SK-N-SH treated with all-trans-retinoic acid at 6 μM for 48 hours (cell line): ENCODE results near the gene PRR36.

Source experiments
- ARNTL ChIP-seq: fragments of 450-650 bp; formaldehyde crosslinking; IDR thresholded peaks from 2 replicates; pipeline ENCODE4 v1.5.0; 2020; ENCODE audit warnings: low read depth, mild to moderate bottlenecking, moderate library complexity, borderline replicate concordance
- BACH2 ChIP-seq: fragments of 250-450 bp; sonication (Bioruptor Pico); IDR thresholded peaks from 2 replicates; pipeline ENCODE4 v1.9.0; 2021; ENCODE audit warnings: mild to moderate bottlenecking, borderline replicate concordance
- CSDC2 ChIP-seq: fragments of 250-450 bp; sonication (Bioruptor Pico); IDR thresholded peaks from 2 replicates; pipeline ENCODE4 v1.5.0; 2020; ENCODE audit warnings: mild to moderate bottlenecking, moderate library complexity
- ESRRG ChIP-seq: fragments of 250-450 bp; sonication (Bioruptor Pico); IDR thresholded peaks from 2 replicates; pipeline ENCODE4 v1.6.1; 2021; ENCODE audit warnings: mild to moderate bottlenecking
- GLIS3 ChIP-seq: fragments of 250-450 bp; sonication (Bioruptor Pico); IDR thresholded peaks from 2 replicates; pipeline ENCODE4 v1.5.0; 2020; ENCODE audit warnings: mild to moderate bottlenecking, moderate library complexity
- OSR1 ChIP-seq: fragments of 250-450 bp; sonication (Bioruptor Pico); IDR thresholded peaks from 2 replicates; pipeline ENCODE4 v1.8.0; 2022; ENCODE audit warnings: moderate library complexity, mild to moderate bottlenecking, inconsistent platforms
- PPARA ChIP-seq: fragments of 250-450 bp; sonication (Bioruptor Pico); IDR thresholded peaks from 2 replicates; pipeline ENCODE4 v1.5.0; 2020; ENCODE audit warnings: mild to moderate bottlenecking, borderline replicate concordance
- TOX ChIP-seq: fragments of 250-450 bp; sonication (Bioruptor Pico); IDR thresholded peaks from 2 replicates; pipeline ENCODE4 v1.8.0; 2021; ENCODE audit warnings: mild to moderate bottlenecking, moderate library complexity, borderline replicate concordance
- ZFP3 ChIP-seq: fragments of 250-450 bp; sonication (Bioruptor Pico); IDR thresholded peaks from 2 replicates; pipeline ENCODE4 v1.5.0; 2020; ENCODE audit warnings: mild to moderate bottlenecking, moderate library complexity
- ZNF70 ChIP-seq: fragments of 450-650 bp; formaldehyde crosslinking; IDR thresholded peaks from 2 replicates; pipeline ENCODE4 v1.5.0; 2020; ENCODE audit warnings: mild to moderate bottlenecking, moderate library complexity
- TF ChIP-seq, protein P1 (sequence below): fragments of 250-450 bp; sonication (Bioruptor Pico); IDR thresholded peaks from 2 replicates; pipeline ENCODE4 v1.8.0; 2020; ENCODE audit warnings: mild to moderate bottlenecking, moderate library complexity, borderline replicate concordance
- TF ChIP-seq, protein P2 (sequence below): fragments of 250-450 bp; sonication (Bioruptor Pico); IDR thresholded peaks from 2 replicates; pipeline ENCODE4 v1.5.0; 2020; ENCODE audit warnings: mild to moderate bottlenecking, moderate library complexity
- TF ChIP-seq, protein P3 (sequence below): fragments of 250-450 bp; sonication (Bioruptor Pico); IDR thresholded peaks from 2 replicates; pipeline ENCODE4 v1.5.1; 2021; ENCODE audit warnings: mild to moderate bottlenecking, moderate library complexity
- TF ChIP-seq, protein P4 (sequence below): fragments of 250-450 bp; sonication (Bioruptor Pico); IDR thresholded peaks from 2 replicates; pipeline ENCODE4 v1.5.1; 2020; ENCODE audit warnings: low read depth, mild to moderate bottlenecking, moderate library complexity

DNA sequence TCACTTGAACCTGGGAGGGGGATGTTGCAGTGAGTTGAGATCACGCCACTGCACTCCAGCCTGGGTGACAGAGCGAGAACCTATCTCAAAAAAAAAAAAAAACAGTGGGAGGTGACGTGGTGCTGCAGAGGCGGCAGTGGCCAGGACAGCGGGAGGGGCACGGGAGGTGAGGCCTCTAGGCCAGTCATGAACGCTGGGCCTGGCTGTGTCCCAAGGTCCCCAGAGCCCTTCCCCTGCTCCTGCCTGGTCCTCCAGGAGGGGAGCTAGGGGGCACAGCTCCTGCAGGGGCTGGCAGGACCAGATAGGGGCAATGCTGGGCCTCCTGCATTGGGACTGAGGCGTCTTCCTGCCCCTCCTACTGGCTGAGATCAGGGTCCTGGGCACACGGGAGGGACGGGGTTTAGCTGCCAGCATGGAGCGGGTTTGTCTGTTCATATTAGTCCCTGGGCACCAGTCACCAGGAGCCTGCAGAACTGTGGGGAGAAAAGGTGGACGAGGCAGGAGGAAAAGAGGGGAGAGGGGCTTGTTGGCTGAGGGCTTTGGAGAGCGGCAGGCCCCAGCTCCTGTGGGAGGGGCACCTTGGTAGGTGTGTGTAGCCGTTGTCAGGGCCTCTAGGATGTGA is 34.0 kb upstream of the PRR36 start:
- TF ChIP-seq, protein P1, sequence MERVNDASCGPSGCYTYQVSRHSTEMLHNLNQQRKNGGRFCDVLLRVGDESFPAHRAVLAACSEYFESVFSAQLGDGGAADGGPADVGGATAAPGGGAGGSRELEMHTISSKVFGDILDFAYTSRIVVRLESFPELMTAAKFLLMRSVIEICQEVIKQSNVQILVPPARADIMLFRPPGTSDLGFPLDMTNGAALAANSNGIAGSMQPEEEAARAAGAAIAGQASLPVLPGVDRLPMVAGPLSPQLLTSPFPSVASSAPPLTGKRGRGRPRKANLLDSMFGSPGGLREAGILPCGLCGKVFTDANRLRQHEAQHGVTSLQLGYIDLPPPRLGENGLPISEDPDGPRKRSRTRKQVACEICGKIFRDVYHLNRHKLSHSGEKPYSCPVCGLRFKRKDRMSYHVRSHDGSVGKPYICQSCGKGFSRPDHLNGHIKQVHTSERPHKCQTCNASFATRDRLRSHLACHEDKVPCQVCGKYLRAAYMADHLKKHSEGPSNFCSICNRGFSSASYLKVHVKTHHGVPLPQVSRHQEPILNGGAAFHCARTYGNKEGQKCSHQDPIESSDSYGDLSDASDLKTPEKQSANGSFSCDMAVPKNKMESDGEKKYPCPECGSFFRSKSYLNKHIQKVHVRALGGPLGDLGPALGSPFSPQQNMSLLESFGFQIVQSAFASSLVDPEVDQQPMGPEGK (CRISPR knock-in tag) = no peak
- no peak for TF ChIP-seq ESRRG
- no peak for TF ChIP-seq GLIS3 (CRISPR knock-in tag)
- no peak for TF ChIP-seq ARNTL (CRISPR knock-in tag)
- TF ChIP-seq PPARA (CRISPR knock-in tag) = no peak
- TF ChIP-seq, protein P2, sequence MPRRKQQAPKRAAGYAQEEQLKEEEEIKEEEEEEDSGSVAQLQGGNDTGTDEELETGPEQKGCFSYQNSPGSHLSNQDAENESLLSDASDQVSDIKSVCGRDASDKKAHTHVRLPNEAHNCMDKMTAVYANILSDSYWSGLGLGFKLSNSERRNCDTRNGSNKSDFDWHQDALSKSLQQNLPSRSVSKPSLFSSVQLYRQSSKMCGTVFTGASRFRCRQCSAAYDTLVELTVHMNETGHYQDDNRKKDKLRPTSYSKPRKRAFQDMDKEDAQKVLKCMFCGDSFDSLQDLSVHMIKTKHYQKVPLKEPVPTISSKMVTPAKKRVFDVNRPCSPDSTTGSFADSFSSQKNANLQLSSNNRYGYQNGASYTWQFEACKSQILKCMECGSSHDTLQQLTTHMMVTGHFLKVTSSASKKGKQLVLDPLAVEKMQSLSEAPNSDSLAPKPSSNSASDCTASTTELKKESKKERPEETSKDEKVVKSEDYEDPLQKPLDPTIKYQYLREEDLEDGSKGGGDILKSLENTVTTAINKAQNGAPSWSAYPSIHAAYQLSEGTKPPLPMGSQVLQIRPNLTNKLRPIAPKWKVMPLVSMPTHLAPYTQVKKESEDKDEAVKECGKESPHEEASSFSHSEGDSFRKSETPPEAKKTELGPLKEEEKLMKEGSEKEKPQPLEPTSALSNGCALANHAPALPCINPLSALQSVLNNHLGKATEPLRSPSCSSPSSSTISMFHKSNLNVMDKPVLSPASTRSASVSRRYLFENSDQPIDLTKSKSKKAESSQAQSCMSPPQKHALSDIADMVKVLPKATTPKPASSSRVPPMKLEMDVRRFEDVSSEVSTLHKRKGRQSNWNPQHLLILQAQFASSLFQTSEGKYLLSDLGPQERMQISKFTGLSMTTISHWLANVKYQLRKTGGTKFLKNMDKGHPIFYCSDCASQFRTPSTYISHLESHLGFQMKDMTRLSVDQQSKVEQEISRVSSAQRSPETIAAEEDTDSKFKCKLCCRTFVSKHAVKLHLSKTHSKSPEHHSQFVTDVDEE (CRISPR knock-in tag) = no peak
- TF ChIP-seq TOX = no peak
- TF ChIP-seq, protein P3, sequence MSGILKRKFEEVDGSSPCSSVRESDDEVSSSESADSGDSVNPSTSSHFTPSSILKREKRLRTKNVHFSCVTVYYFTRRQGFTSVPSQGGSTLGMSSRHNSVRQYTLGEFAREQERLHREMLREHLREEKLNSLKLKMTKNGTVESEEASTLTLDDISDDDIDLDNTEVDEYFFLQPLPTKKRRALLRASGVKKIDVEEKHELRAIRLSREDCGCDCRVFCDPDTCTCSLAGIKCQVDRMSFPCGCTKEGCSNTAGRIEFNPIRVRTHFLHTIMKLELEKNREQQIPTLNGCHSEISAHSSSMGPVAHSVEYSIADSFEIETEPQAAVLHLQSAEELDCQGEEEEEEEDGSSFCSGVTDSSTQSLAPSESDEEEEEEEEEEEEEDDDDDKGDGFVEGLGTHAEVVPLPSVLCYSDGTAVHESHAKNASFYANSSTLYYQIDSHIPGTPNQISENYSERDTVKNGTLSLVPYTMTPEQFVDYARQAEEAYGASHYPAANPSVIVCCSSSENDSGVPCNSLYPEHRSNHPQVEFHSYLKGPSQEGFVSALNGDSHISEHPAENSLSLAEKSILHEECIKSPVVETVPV (CRISPR knock-in tag) = no peak
- no peak for TF ChIP-seq ZNF70 (CRISPR knock-in tag)
- no peak for TF ChIP-seq OSR1 (CRISPR knock-in tag)
- no peak for TF ChIP-seq ZFP3 (CRISPR knock-in tag)
- TF ChIP-seq, protein P4, sequence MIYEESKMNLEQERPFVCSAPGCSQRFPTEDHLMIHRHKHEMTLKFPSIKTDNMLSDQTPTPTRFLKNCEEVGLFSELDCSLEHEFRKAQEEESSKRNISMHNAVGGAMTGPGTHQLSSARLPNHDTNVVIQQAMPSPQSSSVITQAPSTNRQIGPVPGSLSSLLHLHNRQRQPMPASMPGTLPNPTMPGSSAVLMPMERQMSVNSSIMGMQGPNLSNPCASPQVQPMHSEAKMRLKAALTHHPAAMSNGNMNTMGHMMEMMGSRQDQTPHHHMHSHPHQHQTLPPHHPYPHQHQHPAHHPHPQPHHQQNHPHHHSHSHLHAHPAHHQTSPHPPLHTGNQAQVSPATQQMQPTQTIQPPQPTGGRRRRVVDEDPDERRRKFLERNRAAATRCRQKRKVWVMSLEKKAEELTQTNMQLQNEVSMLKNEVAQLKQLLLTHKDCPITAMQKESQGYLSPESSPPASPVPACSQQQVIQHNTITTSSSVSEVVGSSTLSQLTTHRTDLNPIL (CRISPR knock-in tag) = no peak
- TF ChIP-seq BACH2 (CRISPR knock-in tag) = no peak
- TF ChIP-seq CSDC2 (CRISPR knock-in tag) = no peak
